OCI-LY3 (cell line): ENCODE data around the gene EFNA4.

Experiments used
- CTCF ChIP-seq: fragments of 200-600, 300-600 bp; sonication (generic); IDR thresholded peaks from 2 replicates; pipeline ENCODE4 v1.5.1; 2014; ENCODE audit warnings: antibody characterized with exemption, low read length, low read depth
- EZH2phosphoT487 ChIP-seq: fragments of 200-600 bp; shearing (Covaris generic); IDR thresholded peaks from 2 replicates; pipeline ENCODE4 v1.6.1; 2018; ENCODE audit warnings: antibody characterized with exemption, mixed run types, low read depth

- no peak for TF ChIP-seq CTCF
- no peak for TF ChIP-seq EZH2phosphoT487
Observed at GRCh38 chr1:155038602-155039307, 24.8 kb upstream of the EFNA4 start.
